OCI-M1 (cell line): ENCODE data around the gene TENT5C.
"Not testable (repeated sequence)": the region's sequence is repeated elsewhere in the genome, so short reads cannot be mapped to it uniquely, and the experiment has no call there.

Experiments used
- DNase-seq: peaks from one replicate; lab custom pipeline; 2025; lab: John Stamatoyannopoulos, UW

Gene TENT5C

GRCh38 chr1:117605774-117606648 is at the start of gene TENT5C:
Gene TENT5C, plus strand, starts transcription at chr1:117606048. Its CDS starts 16,821 bp downstream, at chr1:117622869.
- DNase-seq: peak; percentile 99

- peak; percentile 45 for DNase-seq
These were observed 49.5 kb upstream of the TENT5C start for GRCh38 chr1:117556341-117556740.

GRCh38 chr1:117556976-117557375 is 48.9 kb upstream of the TENT5C start:
- no peak for DNase-seq

- not testable (repeated sequence) for DNase-seq
These were observed 47.4 kb upstream of the TENT5C start for GRCh38 chr1:117558451-117558850.

GRCh38 chr1:117559139-117559538 is 46.7 kb upstream of the TENT5C start:
- no peak for DNase-seq

GRCh38 chr1:117559985-117560384 is 45.9 kb upstream of the TENT5C start:
- no peak for DNase-seq

- DNase-seq: no peak
These were observed 44.8 kb upstream of the TENT5C start for GRCh38 chr1:117561071-117561470.

GRCh38 chr1:117561551-117561950 is 44.3 kb upstream of the TENT5C start:
- no peak for DNase-seq

GRCh38 chr1:117562581-117563491 is 43.0 kb upstream of the TENT5C start:
- DNase-seq: no peak

GRCh38 chr1:117563492-117563875 is 42.4 kb upstream of the TENT5C start:
- no peak for DNase-seq

GRCh38 chr1:117564227-117565075 is 41.4 kb upstream of the TENT5C start:
- peak; percentile 89 for DNase-seq

- DNase-seq: no peak
These were observed 40.7 kb upstream of the TENT5C start for GRCh38 chr1:117565076-117565556.

GRCh38 chr1:117565745-117566455 is 39.9 kb upstream of the TENT5C start:
- no peak for DNase-seq

GRCh38 chr1:117566556-117566955 is 39.3 kb upstream of the TENT5C start:
- no peak for DNase-seq

GRCh38 chr1:117567435-117567834 is 38.4 kb upstream of the TENT5C start:
- DNase-seq: no peak

- DNase-seq: no peak
These were observed 37.9 kb upstream of the TENT5C start for GRCh38 chr1:117567976-117568375.

GRCh38 chr1:117568999-117569398 is 36.8 kb upstream of the TENT5C start:
- no peak for DNase-seq

GRCh38 chr1:117569856-117570255 is 36.0 kb upstream of the TENT5C start:
- DNase-seq: no peak

- DNase-seq: no peak
These were observed 34.8 kb upstream of the TENT5C start for GRCh38 chr1:117570988-117571409.

GRCh38 chr1:117571496-117571895 is 34.4 kb upstream of the TENT5C start:
- DNase-seq: no peak

GRCh38 chr1:117572546-117572945 is 33.3 kb upstream of the TENT5C start:
- DNase-seq: peak; percentile 68
